ENCODE measurements around the gene ANTXR2.

GRCh38 chr4:79917246-79917645 lies 155.8 kb downstream of the ANTXR2 start:
- peak; percentile 89 for TF ChIP-seq CTCF (IDR thresholded peaks at IDR 0.05)
- TF ChIP-seq ZFX (IDR thresholded peaks at IDR 0.05; ENCODE audit: borderline replicate concordance), result no peak

All from 22Rv1 (cell line).